CD4-positive, alpha-beta T cell treated with Interleukin-15 for 4 hours (primary cell): ENCODE results near the gene RBPJ.
"Not testable (repeated sequence)": the region's sequence is repeated elsewhere in the genome, so short reads cannot be mapped to it uniquely, and the experiment has no call there.

Experiments used
- DNase-seq: peaks from one replicate; pipeline ENCODE4 v3.0.0-alpha.2; 2020; ENCODE audit warnings: low spot score

Gene RBPJ

GRCh38 chr4:26375551-26375950 is 54.7 kb downstream of the RBPJ start:
- no peak for DNase-seq

- DNase-seq: no peak
Measured at GRCh38 chr4:26377328-26378311, 56.8 kb downstream of the RBPJ start.

GRCh38 chr4:26379837-26380236 is 59.0 kb downstream of the RBPJ start:
- DNase-seq: no peak

- no peak for DNase-seq
Measured at GRCh38 chr4:26380740-26381139, 59.9 kb downstream of the RBPJ start.

GRCh38 chr4:26384380-26385057 is 63.7 kb downstream of the RBPJ start:
- DNase-seq: no peak

GRCh38 chr4:26385690-26386089 is 64.9 kb downstream of the RBPJ start:
- no peak for DNase-seq

GRCh38 chr4:26386386-26386785 is 65.6 kb downstream of the RBPJ start:
- DNase-seq: no peak

- no peak for DNase-seq
Measured at GRCh38 chr4:26388671-26389070, 67.9 kb downstream of the RBPJ start.

- no peak for DNase-seq
Measured at GRCh38 chr4:26397086-26397485, 76.3 kb downstream of the RBPJ start.

- no peak for DNase-seq
Measured at GRCh38 chr4:26400132-26400531, 79.3 kb downstream of the RBPJ start.

GRCh38 chr4:26402017-26402416 is 81.2 kb downstream of the RBPJ start:
- DNase-seq: not testable (repeated sequence)

GRCh38 chr4:26402458-26402857 is 81.6 kb downstream of the RBPJ start:
- DNase-seq: no peak

- DNase-seq: no peak
Measured at GRCh38 chr4:26404743-26405206, 84.0 kb downstream of the RBPJ start.

- DNase-seq: no peak
Measured at GRCh38 chr4:26406346-26406975, 85.6 kb downstream of the RBPJ start.

GRCh38 chr4:26407476-26407875 is 86.7 kb downstream of the RBPJ start:
- no peak for DNase-seq

GRCh38 chr4:26410385-26411293 is 89.8 kb downstream of the RBPJ start:
- DNase-seq: peak; percentile 62

- DNase-seq: no peak
Measured at GRCh38 chr4:26412381-26413372, 91.9 kb downstream of the RBPJ start.

- DNase-seq: no peak
Measured at GRCh38 chr4:26413582-26413981, 92.8 kb downstream of the RBPJ start.

GRCh38 chr4:26418107-26418506 is 97.3 kb downstream of the RBPJ start:
- no peak for DNase-seq

GRCh38 chr4:26418850-26419249 is 98.0 kb downstream of the RBPJ start:
- DNase-seq: no peak
